Body of pancreas (tissue), 4 donors: Measurements from ENCODE around the gene C2CD4A.

ENCODE experiments used
- POLR2A ChIP-seq, 3 donors: fragments of 450-650 bp; IDR thresholded peaks; one replicate each; pipeline ENCODE4 v1.6.1; 2016; ENCODE audit warnings: antibody characterized with exemption in 3 of 3, mild to moderate bottlenecking in 2 of 3
- TF ChIP-seq, protein P1 (sequence below), 7 experiments: fragments of 450-650 bp in 4 of 7; fragments of 200-600 bp in 3 of 7; sonication (generic) in 3 of 7; IDR thresholded peaks; one replicate each; pipeline ENCODE4 v1.5.1; 2016 to 2019; ENCODE audit warnings: antibody characterized with exemption in 7 of 7

DNA sequence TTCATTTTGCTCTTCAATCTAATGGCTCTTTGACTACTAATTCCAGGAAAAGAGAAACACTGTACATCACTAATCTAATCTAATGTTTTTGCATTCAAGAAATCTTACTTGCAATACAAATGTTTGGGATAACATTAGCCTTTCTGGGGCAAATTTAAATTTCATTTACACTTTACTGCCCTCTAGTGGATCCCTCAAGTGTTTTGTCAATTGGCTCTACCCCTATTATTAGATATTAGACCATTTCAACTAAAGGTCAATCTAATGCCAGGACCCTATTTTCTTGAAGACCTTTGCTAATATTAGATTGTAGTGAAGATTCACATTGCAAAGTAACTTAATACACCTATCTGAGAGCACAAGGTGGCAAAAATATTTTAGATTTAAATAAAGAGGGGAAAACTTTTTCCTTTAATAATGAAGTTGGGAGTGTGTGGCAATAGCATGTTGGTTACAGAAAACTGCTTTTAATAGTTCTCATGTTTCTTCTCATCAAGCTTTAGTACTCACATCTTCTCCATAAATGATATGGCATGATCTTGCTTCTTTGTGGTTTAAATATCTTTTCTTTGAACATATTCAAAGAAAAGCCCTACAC, 5.0 kb downstream of the C2CD4A start:
- TF ChIP-seq POLR2A (IDR thresholded peaks at IDR 0.05) = no peak
- TF ChIP-seq, protein P1, sequence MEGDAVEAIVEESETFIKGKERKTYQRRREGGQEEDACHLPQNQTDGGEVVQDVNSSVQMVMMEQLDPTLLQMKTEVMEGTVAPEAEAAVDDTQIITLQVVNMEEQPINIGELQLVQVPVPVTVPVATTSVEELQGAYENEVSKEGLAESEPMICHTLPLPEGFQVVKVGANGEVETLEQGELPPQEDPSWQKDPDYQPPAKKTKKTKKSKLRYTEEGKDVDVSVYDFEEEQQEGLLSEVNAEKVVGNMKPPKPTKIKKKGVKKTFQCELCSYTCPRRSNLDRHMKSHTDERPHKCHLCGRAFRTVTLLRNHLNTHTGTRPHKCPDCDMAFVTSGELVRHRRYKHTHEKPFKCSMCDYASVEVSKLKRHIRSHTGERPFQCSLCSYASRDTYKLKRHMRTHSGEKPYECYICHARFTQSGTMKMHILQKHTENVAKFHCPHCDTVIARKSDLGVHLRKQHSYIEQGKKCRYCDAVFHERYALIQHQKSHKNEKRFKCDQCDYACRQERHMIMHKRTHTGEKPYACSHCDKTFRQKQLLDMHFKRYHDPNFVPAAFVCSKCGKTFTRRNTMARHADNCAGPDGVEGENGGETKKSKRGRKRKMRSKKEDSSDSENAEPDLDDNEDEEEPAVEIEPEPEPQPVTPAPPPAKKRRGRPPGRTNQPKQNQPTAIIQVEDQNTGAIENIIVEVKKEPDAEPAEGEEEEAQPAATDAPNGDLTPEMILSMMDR (IDR thresholded peaks at IDR 0.05) = peak; percentile 20 to 83 (median 64)
